Upper lobe of left lung (tissue), 6 donors: ENCODE data around the gene CSTPP1. TPM values are rescaled to one million over a fixed set of nuclear protein-coding genes. Genes with fewer than 3 reads are reported as not detected.

Source experiments
- ATAC-seq, 2 donors: fragments of 200-7000 bp; cut with Tn5 transposase; one replicate each; pipeline ENCODE4 v1.9.1; 2022; ENCODE audit warnings: mild to moderate bottlenecking in 2 of 2, moderate library complexity in 2 of 2; ENCODE audit not compliant: low FRiP score in 2 of 2
- DNase-seq, 2 donors: peaks; one replicate each; pipeline ENCODE4 v3.0.0-alpha.2; 2019 to 2020
- H3K27ac ChIP-seq, 4 donors: fragments of 200-600 bp; sonication (generic); one replicate each; pipeline ENCODE4 v1.5.1; 2016 to 2019
- H3K27me3 ChIP-seq, 4 donors: fragments of 200-600 bp; sonication (generic); one replicate each; pipeline ENCODE4 v1.5.1; 2017 to 2019
- H3K36me3 ChIP-seq, 4 donors: fragments of 200-600 bp; sonication (generic); one replicate each; pipeline ENCODE4 v1.5.1; 2016 to 2019
- H3K4me1 ChIP-seq, 4 donors: fragments of 200-600 bp; sonication (generic); one replicate each; pipeline ENCODE4 v1.5.1; 2018 to 2019
- H3K4me3 ChIP-seq, 4 donors: fragments of 200-600 bp; sonication (generic); one replicate each; pipeline ENCODE4 v1.5.1; 2017 to 2019; ENCODE audit warnings: mild to moderate bottlenecking in 2 of 4, moderate library complexity in 1 of 4
- H3K9me3 ChIP-seq, 4 donors: fragments of 200-600 bp; sonication (generic); one replicate each; pipeline ENCODE4 v1.5.1; 2018 to 2019
- EP300 ChIP-seq, 4 donors: sonication (generic); formaldehyde crosslinking; IDR thresholded peaks; one replicate each; pipeline ENCODE4 v1.5.1; 2017; ENCODE audit warnings: antibody characterized with exemption in 4 of 4, control low read depth in 2 of 4
- POLR2A ChIP-seq, 4 donors: fragments of 450-650 bp; IDR thresholded peaks; one replicate each; pipeline ENCODE4 v1.5.1; 2016 to 2017; ENCODE audit warnings: antibody characterized with exemption in 4 of 4, mild to moderate bottlenecking in 2 of 4
- POLR2AphosphoS5 ChIP-seq, 2 donors: sonication (generic); formaldehyde crosslinking; IDR thresholded peaks; one replicate each; pipeline ENCODE4 v1.5.1; 2017; ENCODE audit warnings: antibody characterized with exemption in 2 of 2
- WGBS, 2 donors: methylation state at CpG; one replicate each; pipeline ENCODE4 v1.1.5; 2017 to 2018; 5-methylcytosine and 5-hydroxymethylcytosine counted together
- total RNA-seq, 6 donors: library from RNA; depleted of rRNA in 4 of 6; stranded (reverse); fragments of >200 nt in 4 of 6; gene quantifications; one replicate each; pipeline versions ENCODE4 v1.1.0 to v1.2.1, GENCODE V29; 2016 to 2021
- TF ChIP-seq, protein P1 (sequence below), 6 experiments: fragments of 450-650 bp in 4 of 6; fragments of 200-600 bp in 2 of 6; sonication (generic) in 2 of 6; IDR thresholded peaks; one replicate each; pipeline ENCODE4 v1.5.1; 2016 to 2019; ENCODE audit warnings: antibody characterized with exemption in 6 of 6
- donor health status: DM: no; HTN: no; CAD: no; lungs with moderate emphysema.
- donor health status: DM: no; HTN: yes; CAD: no; lungs with severe emphysema.

Gene CSTPP1
- total RNA-seq, 6 donors from 2014 or later = 23.9 to 71.2 (median 47.2) TPM

DNA sequence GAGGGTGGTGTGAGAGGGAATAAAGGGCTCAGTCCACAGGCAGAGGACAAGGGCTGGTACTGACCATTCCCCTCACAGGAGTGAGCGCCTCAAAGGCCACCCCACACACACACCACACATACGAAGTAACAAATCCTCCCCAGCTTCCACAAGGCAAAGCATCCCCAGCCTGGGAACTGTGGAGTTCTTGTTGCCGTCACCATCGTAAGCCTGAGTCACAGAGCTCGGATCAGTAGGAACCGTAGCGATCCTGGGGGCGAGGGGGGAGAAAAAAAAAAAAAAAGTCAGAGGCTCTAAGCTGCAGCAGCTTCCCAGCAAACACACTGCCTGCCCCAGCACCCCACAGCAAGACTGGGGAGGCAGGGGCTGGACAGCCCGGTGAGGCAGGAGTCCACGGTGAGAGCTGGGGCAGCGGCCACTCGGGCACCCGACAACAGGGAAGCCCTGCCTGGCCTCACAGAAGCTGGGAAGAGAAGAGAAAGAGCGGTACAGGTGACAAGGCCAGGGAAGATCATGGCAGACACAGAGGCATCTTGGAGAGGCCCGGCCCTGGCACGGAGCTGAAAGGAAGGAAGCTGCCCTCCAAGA is 228.8 kb downstream of the CSTPP1 start:
- H3K27ac ChIP-seq = no peak overlapping the region
- 90% methylated on average over 14 to 16 of the region's 16 CpGs for WGBS, 2 donors
- H3K4me1 ChIP-seq = peaks cover 0 to 7% (median 2%) of the 10 kb centered on the region in 4 donors
- H3K4me3 ChIP-seq = no peak overlapping the region
- ATAC-seq = no peak
- TF ChIP-seq POLR2AphosphoS5 (IDR thresholded peaks at IDR 0.05) = no peak
- no peak for TF ChIP-seq POLR2A (IDR thresholded peaks at IDR 0.05)
- TF ChIP-seq EP300 (IDR thresholded peaks at IDR 0.05) = no peak
- TF ChIP-seq, protein P1, sequence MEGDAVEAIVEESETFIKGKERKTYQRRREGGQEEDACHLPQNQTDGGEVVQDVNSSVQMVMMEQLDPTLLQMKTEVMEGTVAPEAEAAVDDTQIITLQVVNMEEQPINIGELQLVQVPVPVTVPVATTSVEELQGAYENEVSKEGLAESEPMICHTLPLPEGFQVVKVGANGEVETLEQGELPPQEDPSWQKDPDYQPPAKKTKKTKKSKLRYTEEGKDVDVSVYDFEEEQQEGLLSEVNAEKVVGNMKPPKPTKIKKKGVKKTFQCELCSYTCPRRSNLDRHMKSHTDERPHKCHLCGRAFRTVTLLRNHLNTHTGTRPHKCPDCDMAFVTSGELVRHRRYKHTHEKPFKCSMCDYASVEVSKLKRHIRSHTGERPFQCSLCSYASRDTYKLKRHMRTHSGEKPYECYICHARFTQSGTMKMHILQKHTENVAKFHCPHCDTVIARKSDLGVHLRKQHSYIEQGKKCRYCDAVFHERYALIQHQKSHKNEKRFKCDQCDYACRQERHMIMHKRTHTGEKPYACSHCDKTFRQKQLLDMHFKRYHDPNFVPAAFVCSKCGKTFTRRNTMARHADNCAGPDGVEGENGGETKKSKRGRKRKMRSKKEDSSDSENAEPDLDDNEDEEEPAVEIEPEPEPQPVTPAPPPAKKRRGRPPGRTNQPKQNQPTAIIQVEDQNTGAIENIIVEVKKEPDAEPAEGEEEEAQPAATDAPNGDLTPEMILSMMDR (IDR thresholded peaks at IDR 0.05) = no peak
- no peaks in the 10 kb centered on the region for H3K9me3 ChIP-seq
- DNase-seq = no peak
- peaks cover 43 to 77% (median 70%) of the 10 kb centered on the region in 4 donors for H3K36me3 ChIP-seq
- no peaks in the 10 kb centered on the region for H3K27me3 ChIP-seq

DNA sequence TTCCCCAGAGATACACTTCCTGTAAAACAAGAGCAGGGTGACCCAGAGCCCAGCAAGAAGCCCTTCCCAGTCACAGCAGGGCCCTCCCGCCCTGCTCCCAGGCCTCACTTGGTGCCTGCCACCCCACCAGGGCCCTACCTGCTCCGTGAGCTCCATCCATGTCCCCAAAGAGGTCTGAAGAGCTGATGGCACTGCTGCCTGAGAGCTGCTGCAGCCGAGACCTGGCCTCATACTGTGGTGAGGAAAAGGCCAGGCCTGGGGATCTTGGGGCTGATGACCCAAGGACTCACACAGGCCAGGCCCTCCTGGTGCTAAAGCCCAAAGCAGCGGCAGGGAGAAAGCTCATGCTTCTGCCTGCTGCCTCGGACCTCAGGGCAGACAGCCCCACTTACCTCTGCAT is 229.8 kb downstream of the CSTPP1 start:
- no peaks in the 10 kb centered on the region for H3K9me3 ChIP-seq
- TF ChIP-seq POLR2AphosphoS5 (IDR thresholded peaks at IDR 0.05) (no peak), EP300 (IDR thresholded peaks at IDR 0.05) (no peak), POLR2A (IDR thresholded peaks at IDR 0.05) (no peak)
- TF ChIP-seq, protein P1 (IDR thresholded peaks at IDR 0.05) = no peak
- WGBS, 2 donors = 98 to 100% methylated on average over 2 to 5 of the region's 5 CpGs
- H3K36me3 ChIP-seq = peaks cover 52 to 87% (median 80%) of the 10 kb centered on the region in 4 donors
- H3K27ac ChIP-seq = no peak overlapping the region
- H3K4me1 ChIP-seq = peaks cover 0 to 3% (median under 1%) of the 10 kb centered on the region in 4 donors
- ATAC-seq = no peak
- no peaks in the 10 kb centered on the region for H3K27me3 ChIP-seq
- no peak for DNase-seq
- no peak overlapping the region for H3K4me3 ChIP-seq

DNA sequence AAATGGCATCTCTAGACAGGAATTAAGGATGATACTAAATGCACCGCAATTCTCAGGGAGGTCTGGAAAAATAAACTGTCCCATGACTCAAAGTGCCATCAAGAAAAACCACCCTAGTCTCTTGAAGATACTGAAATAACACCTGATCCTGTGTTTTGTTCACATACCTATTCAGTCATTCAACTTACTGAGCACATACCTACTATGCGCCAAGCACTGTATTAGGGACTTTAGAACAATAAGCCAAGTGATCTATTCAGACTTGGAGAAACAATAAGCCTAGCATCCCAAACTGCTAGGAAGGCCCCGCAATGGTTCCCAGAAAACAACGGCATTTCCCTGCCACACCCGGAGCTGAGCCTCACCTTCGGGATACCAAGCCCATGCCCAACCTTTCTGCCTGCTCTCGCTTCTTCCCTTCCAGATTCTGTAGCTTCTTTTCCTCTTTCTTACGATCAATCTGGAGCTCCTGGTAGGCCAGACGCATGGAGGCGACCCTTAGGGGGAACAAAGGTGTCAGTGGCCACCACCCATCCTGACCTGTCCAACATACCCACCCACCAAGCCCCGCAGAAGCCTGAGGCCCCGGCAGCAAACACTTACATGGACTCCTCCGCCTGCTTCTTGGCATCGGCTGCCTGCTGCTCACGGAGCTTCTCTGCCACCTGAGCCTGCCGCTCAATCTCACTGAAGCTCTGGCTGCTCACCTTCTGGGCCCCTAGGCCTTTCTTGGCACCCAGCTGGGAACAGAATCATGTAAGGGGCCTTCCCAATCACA is 234.7 kb downstream of the CSTPP1 start:
- no peak for ATAC-seq
- Histone ChIP-seq H3K9me3 (no peaks in the 10 kb centered on the region), H3K27me3 (no peaks in the 10 kb centered on the region), H3K4me1 (peaks cover 17 to 30% (median 18%) of the 10 kb centered on the region in 4 donors), H3K4me3 (no peak overlapping the region), H3K36me3 (peaks cover 41 to 88% (median 85%) of the 10 kb centered on the region in 4 donors), H3K27ac (no peak overlapping the region)
- DNase-seq = no peak
- WGBS, 2 donors = 92 to 93% methylated on average over 14 to 16 of the region's 16 CpGs
- TF ChIP-seq POLR2A (IDR thresholded peaks at IDR 0.05) (no peak), EP300 (IDR thresholded peaks at IDR 0.05) (no peak)
- TF ChIP-seq, protein P1 (IDR thresholded peaks at IDR 0.05) = no peak

DNA sequence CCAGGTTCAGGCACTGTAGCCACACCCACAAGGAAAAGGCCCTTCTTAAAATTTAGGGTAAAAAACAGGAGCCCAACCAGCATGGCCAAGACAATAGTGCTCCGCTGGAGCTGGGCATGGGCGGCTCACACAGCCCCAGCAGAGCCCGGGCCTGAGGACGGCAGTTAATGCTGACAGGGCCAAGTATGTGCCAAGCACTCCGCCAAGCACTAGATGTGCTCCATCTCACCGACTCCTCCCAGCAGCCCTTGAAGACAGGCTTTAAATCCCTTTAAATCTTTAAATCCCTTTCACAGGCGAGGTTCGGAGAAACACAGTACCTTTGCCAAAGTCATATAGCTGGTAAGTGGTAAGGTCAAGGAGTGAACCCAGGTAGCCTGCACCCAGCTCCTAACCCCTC is 235.3 kb downstream of the CSTPP1 start:
- 74 to 96% methylated on average over 4 to 8 of the region's 8 CpGs for WGBS, 2 donors
- H3K27ac ChIP-seq = no peak overlapping the region
- H3K36me3 ChIP-seq = peaks cover 35 to 82% (median 79%) of the 10 kb centered on the region in 4 donors

More for the DNA sequence above, 235.3 kb downstream of the CSTPP1 start:
- Histone ChIP-seq H3K4me1 (peaks cover 17 to 31% (median 18%) of the 10 kb centered on the region in 4 donors), H3K4me3 (no peak overlapping the region), H3K27me3 (no peaks in the 10 kb centered on the region), H3K9me3 (no peaks in the 10 kb centered on the region)
- DNase-seq = no peak
- TF ChIP-seq POLR2AphosphoS5 (IDR thresholded peaks at IDR 0.05) (no peak), POLR2A (IDR thresholded peaks at IDR 0.05) (no peak), EP300 (IDR thresholded peaks at IDR 0.05) (no peak)
- TF ChIP-seq, protein P1 (IDR thresholded peaks at IDR 0.05) = no peak
- no peak for ATAC-seq
